Nephron progenitor cell (in vitro differentiated cells): ENCODE data around the gene FBXL17.

Source experiments
- DNase-seq: peaks from one replicate; pipeline ENCODE4 v3.0.0; 2021
- H3K27ac Mint-ChIP-seq: 2 replicates; pipeline ENCODE4 v1.8.0; 2021; ENCODE audit warnings: mild to moderate bottlenecking, moderate library complexity, mixed read lengths
- H3K27me3 Mint-ChIP-seq: 2 replicates; pipeline ENCODE4 v1.8.0; 2021; ENCODE audit warnings: mild to moderate bottlenecking, low read depth, mixed read lengths; ENCODE audit not compliant: poor library complexity
- H3K36me3 Mint-ChIP-seq: 2 replicates; pipeline ENCODE4 v1.8.0; 2021; ENCODE audit warnings: low read depth, mixed read lengths
- H3K4me1 Mint-ChIP-seq: 2 replicates; pipeline ENCODE4 v1.8.0; 2021; ENCODE audit warnings: mixed read lengths
- H3K4me3 Mint-ChIP-seq: 2 replicates; pipeline ENCODE4 v1.8.0; 2021; ENCODE audit warnings: mild to moderate bottlenecking, moderate library complexity, mixed read lengths
- H3K9me3 Mint-ChIP-seq: 2 replicates; pipeline ENCODE4 v1.8.0; 2021; ENCODE audit warnings: mild to moderate bottlenecking, moderate library complexity, mixed read lengths
- CTCF ChIP-seq: fragments of 200-600 bp; sonication (generic); IDR thresholded peaks from 2 replicates; pipeline ENCODE4 v1.5.0; 2021; ENCODE audit warnings: antibody characterized with exemption

The FBXL17 gene

GRCh38 chr5:108251350-108251749 is 130.5 kb downstream of the FBXL17 start:
- H3K4me3 Mint-ChIP-seq = no peak overlapping the region
- TF ChIP-seq CTCF = no peak
- H3K27ac Mint-ChIP-seq = no peak overlapping the region
- no peak for DNase-seq
- no peaks in the 10 kb centered on the region for H3K36me3 Mint-ChIP-seq
- no peaks in the 10 kb centered on the region for H3K9me3 Mint-ChIP-seq
- no peaks in the 10 kb centered on the region for H3K27me3 Mint-ChIP-seq
- no peaks in the 10 kb centered on the region for H3K4me1 Mint-ChIP-seq

GRCh38 chr5:108249785-108250426 is 132.0 kb downstream of the FBXL17 start:
- Mint-ChIP-seq H3K4me3 (no peak overlapping the region), H3K36me3 (no peaks in the 10 kb centered on the region), H3K9me3 (no peaks in the 10 kb centered on the region), H3K27me3 (no peaks in the 10 kb centered on the region), H3K4me1 (no peaks in the 10 kb centered on the region), H3K27ac (no peak overlapping the region)
- no peak for DNase-seq
- TF ChIP-seq CTCF = no peak

GRCh38 chr5:108249095-108249784 is 132.7 kb downstream of the FBXL17 start:
- Mint-ChIP-seq H3K27me3 (no peaks in the 10 kb centered on the region), H3K4me1 (no peaks in the 10 kb centered on the region), H3K4me3 (no peak overlapping the region), H3K9me3 (no peaks in the 10 kb centered on the region), H3K27ac (peak overlapping the region; percentile 36), H3K36me3 (no peaks in the 10 kb centered on the region)
- no peak for DNase-seq
- TF ChIP-seq CTCF = no peak

- DNase-seq = no peak
- TF ChIP-seq CTCF = no peak
- Mint-ChIP-seq H3K4me1 (no peaks in the 10 kb centered on the region), H3K9me3 (peaks cover 7% of the 10 kb centered on the region), H3K27ac (no peak overlapping the region), H3K36me3 (peaks cover 17% of the 10 kb centered on the region), H3K27me3 (no peaks in the 10 kb centered on the region), H3K4me3 (no peak overlapping the region)
Measured at GRCh38 chr5:108238936-108239887, 142.7 kb downstream of the FBXL17 start.

- peaks cover 7% of the 10 kb centered on the region for H3K9me3 Mint-ChIP-seq
Measured at GRCh38 chr5:108238461-108238860, 143.4 kb downstream of the FBXL17 start.

More at GRCh38 chr5:108238461-108238860, 143.4 kb downstream of the FBXL17 start:
- Mint-ChIP-seq H3K27ac (no peak overlapping the region), H3K36me3 (peaks cover 17% of the 10 kb centered on the region), H3K27me3 (no peaks in the 10 kb centered on the region), H3K4me1 (no peaks in the 10 kb centered on the region), H3K4me3 (no peak overlapping the region)
- no peak for TF ChIP-seq CTCF
- DNase-seq = no peak
